PC-3 (cell line): Measurements from ENCODE around the gene PRDM11. TPM values are rescaled to one million over a fixed set of nuclear protein-coding genes. Genes with fewer than 3 reads are reported as not detected.
A peak's percentile ranks its signal among the peaks of the same experiment; 100 is the strongest.

Source experiments
- ATAC-seq: fragments of 200-7000 bp; cut with Tn5 transposase; 2 replicates; pipeline ENCODE4 v1.9.1; 2020; ENCODE audit warnings: mild to moderate bottlenecking, moderate library complexity
- BruUV-seq: library from RNA; stranded (reverse); fragments of 400-500 nt; replicated peaks from 2 replicates; lab custom pipeline; 2021; lab: Mats Ljungman, UMichigan
- CTCF ChIA-PET: fragments of 300-600 bp; sonication (Branson Sonifier 250); formaldehyde crosslinking; loops from one replicate; lab custom pipeline; 2022; ENCODE audit warnings: antibody characterized with exemption; lab: Charles Lee
- POLR2A ChIA-PET: fragments of 300-600 bp; sonication (Branson Sonifier 250); formaldehyde crosslinking; loops from one replicate; lab custom pipeline; 2022; ENCODE audit warnings: antibody characterized with exemption; ENCODE audit not compliant: unreplicated experiment; lab: Charles Lee
- DNase-seq: peaks from one replicate; pipeline ENCODE4 v3.0.0-alpha.2; 2015
- H2AFZ ChIP-seq: fragments of 300-600 bp; sonication (generic); 2 replicates; pipeline ENCODE4 v1.6.0; 2016; ENCODE audit warnings: antibody characterized with exemption, low read length
- H3F3A ChIP-seq: fragments of 300-600 bp; sonication (generic); one replicate; pipeline ENCODE4 v1.6.0; 2017; ENCODE audit warnings: antibody characterized with exemption, low read length, control low read depth, mild to moderate bottlenecking; ENCODE audit not compliant: unreplicated experiment
- H3K27ac ChIP-seq: fragments of 300-600 bp; sonication (generic); 2 replicates; pipeline ENCODE4 v1.5.1; 2016; ENCODE audit warnings: mild to moderate bottlenecking, low read length
- H3K27me3 ChIP-seq: fragments of 300-600 bp; sonication (generic); 2 replicates; pipeline ENCODE4 v1.6.1; 2016; ENCODE audit warnings: low read length, mixed read lengths
- H3K36me3 ChIP-seq: fragments of 300-600 bp; sonication (generic); 2 replicates; pipeline ENCODE4 v1.6.1; 2016; ENCODE audit warnings: low read depth, mixed run types, low read length, mixed read lengths
- H3K4me1 ChIP-seq: fragments of 300-600 bp; sonication (generic); 2 replicates; pipeline ENCODE4 v1.5.1; 2016; ENCODE audit warnings: low read length; ENCODE audit not compliant: insufficient read depth
- H3K4me2 ChIP-seq: fragments of 300-600 bp; sonication (generic); 2 replicates; pipeline ENCODE4 v1.6.0; 2016; ENCODE audit warnings: low read length
- H3K4me3 ChIP-seq: fragments of 300-600 bp; sonication (generic); 2 replicates; pipeline ENCODE4 v1.5.1; 2016; ENCODE audit warnings: mild to moderate bottlenecking, low read length, mixed read lengths
- H3K79me2 ChIP-seq: fragments of 300-600 bp; sonication (generic); 2 replicates; pipeline ENCODE4 v1.6.1; 2017; ENCODE audit warnings: low read length, mixed read lengths
- H3K9ac ChIP-seq: fragments of 300-600 bp; sonication (generic); 2 replicates; pipeline ENCODE4 v1.6.0; 2016; ENCODE audit warnings: mild to moderate bottlenecking, low read length
- H3K9me2 ChIP-seq: fragments of 300-600 bp; sonication (generic); replicated peaks from 2 replicates; pipeline ENCODE4 v1.6.1; 2016; ENCODE audit warnings: mixed run types, low read length, mixed read lengths
- H3K9me3 ChIP-seq: fragments of 300-600 bp; sonication (generic); 2 replicates; pipeline ENCODE4 v1.6.1; 2016; ENCODE audit warnings: low read length, mixed read lengths
- H4K20me1 ChIP-seq: fragments of 300-600 bp; sonication (generic); 2 replicates; pipeline ENCODE4 v1.6.1; 2016; ENCODE audit warnings: low read length, mixed read lengths
- EZH2 ChIP-seq: fragments of 300-600 bp; sonication (generic); IDR thresholded peaks from one replicate; pipeline ENCODE4 v1.6.1; 2017; ENCODE audit warnings: antibody characterized with exemption, mild to moderate bottlenecking, low read length; ENCODE audit not compliant: unreplicated experiment
- EZH2phosphoT487 ChIP-seq: fragments of 300-600 bp; sonication (generic); IDR thresholded peaks from 2 replicates; pipeline ENCODE4 v1.6.1; 2018; ENCODE audit warnings: mild to moderate bottlenecking, antibody characterized with exemption, low read length, borderline replicate concordance
- intact Hi-C: fragments of 100-400 bp; cut with micrococcal nuclease; formaldehyde crosslinking; loops from 2 replicates; pipeline ENCODE4 v1.9.0; 2023
- total RNA-seq: library from RNA; depleted of rRNA; stranded (reverse); fragments of >200 nt; gene quantifications from 2 replicates; pipeline ENCODE4 v1.2.3, GENCODE V29; 2014
- TF ChIP-seq, protein P1 (sequence below): fragments of 300-600 bp; sonication (generic); conservative IDR thresholded peaks from 2 replicates; pipeline ENCODE4 v1.5.1; 2017; ENCODE audit warnings: antibody characterized with exemption, low read depth, mild to moderate bottlenecking, low read length

The PRDM11 gene
- total RNA-seq, 1 experiment from 2014 or later = 5.0 TPM

DNA sequence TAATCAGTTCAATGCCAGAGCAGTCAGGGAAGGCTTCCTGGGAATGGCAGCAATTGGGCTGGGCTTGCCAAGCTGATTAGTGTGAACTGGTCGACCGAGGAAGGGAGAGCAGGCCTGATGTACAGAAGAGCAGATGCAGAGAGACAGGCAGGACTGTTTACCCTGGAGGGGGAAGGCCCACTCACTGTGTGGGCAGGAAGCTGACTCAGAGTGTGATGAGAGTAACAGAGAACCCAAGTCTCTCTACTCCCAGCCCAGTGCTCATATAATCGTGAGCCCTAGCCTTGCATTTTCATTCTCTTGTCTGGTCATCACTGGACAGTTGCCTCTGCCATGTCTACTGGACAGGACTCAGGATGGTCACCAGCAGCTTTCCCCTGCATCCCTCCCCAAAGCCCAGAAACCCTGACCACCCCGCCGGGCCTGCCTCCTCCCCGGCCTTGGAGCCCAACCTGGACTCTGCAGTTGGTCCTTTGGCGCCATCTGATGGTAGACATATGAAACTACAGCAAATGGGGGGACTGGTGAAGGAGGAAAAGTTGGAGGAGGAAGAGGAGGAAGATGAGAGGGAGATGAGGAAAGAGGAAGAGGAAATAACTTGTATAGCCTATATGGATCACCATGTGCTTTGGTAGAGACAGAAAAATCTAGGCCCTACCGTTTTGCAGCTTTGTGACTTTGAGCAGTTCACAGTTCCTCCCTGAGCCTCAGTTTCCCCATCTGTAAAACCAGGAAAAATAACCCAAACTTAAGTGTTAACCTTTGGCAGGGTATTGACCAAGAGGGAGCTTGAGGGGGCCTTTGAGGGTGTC lies 43.4 kb upstream of the PRDM11 start:
- Histone ChIP-seq H3K79me2 (no peaks in the 10 kb centered on the region), H3K9ac (no peak overlapping the region), H3K9me2 (no peaks in the 10 kb centered on the region), H3K9me3 (no peaks in the 10 kb centered on the region), H3K4me1 (peaks cover 6% of the 10 kb centered on the region), H4K20me1 (no peaks in the 10 kb centered on the region), H3K4me3 (peak overlapping the region; percentile 49), H3K36me3 (no peaks in the 10 kb centered on the region), H3K4me2 (peak overlapping the region; percentile 70), H3K27ac (no peak overlapping the region), H3K27me3 (peaks cover 12% of the 10 kb centered on the region; the same call in 1 of the 2 replicates), H3F3A (no peaks in the 10 kb centered on the region), H2AFZ (peak overlapping the region; percentile 35; the same call in 1 of the 2 replicates)
- peak; percentile 95 for ATAC-seq
- TF ChIP-seq EZH2 = no peak
- TF ChIP-seq EZH2phosphoT487 = no peak
- TF ChIP-seq, protein P1, sequence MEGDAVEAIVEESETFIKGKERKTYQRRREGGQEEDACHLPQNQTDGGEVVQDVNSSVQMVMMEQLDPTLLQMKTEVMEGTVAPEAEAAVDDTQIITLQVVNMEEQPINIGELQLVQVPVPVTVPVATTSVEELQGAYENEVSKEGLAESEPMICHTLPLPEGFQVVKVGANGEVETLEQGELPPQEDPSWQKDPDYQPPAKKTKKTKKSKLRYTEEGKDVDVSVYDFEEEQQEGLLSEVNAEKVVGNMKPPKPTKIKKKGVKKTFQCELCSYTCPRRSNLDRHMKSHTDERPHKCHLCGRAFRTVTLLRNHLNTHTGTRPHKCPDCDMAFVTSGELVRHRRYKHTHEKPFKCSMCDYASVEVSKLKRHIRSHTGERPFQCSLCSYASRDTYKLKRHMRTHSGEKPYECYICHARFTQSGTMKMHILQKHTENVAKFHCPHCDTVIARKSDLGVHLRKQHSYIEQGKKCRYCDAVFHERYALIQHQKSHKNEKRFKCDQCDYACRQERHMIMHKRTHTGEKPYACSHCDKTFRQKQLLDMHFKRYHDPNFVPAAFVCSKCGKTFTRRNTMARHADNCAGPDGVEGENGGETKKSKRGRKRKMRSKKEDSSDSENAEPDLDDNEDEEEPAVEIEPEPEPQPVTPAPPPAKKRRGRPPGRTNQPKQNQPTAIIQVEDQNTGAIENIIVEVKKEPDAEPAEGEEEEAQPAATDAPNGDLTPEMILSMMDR = peak; percentile 98
- ChIA-PET POLR2A (no interaction called here), CTCF (interaction anchor here (0.8 to 5.0 kb wide), 6 partner anchors 105 to 241 kb away, joined by 3 to 58 read pairs (median 4); no protein-coding TSS in a partner anchor)
- DNase-seq = peak; percentile 84
- no TSS peak for BruUV-seq
- intact Hi-C loops = loop anchor here (1.0 to 5.0 kb wide), 3 partner anchors 56 to 167 kb away; no protein-coding TSS in a partner anchor

- Histone ChIP-seq H3K79me2 (no peaks in the 10 kb centered on the region), H2AFZ (no peak overlapping the region), H3K9me3 (no peaks in the 10 kb centered on the region), H3K27ac (no peak overlapping the region), H3K4me1 (peaks cover 6% of the 10 kb centered on the region), H3K9ac (no peak overlapping the region), H3K4me3 (no peak overlapping the region), H3K27me3 (peaks cover 12% of the 10 kb centered on the region; the same call in 1 of the 2 replicates), H4K20me1 (no peaks in the 10 kb centered on the region), H3K9me2 (no peaks in the 10 kb centered on the region), H3K4me2 (no peak overlapping the region), H3F3A (no peaks in the 10 kb centered on the region), H3K36me3 (no peaks in the 10 kb centered on the region)
- POLR2A ChIA-PET = no interaction called here
- CTCF ChIA-PET = interaction anchor here (0.6 to 5.0 kb wide), 4 partner anchors 12 to 178 kb away, joined by 3 to 58 read pairs (median 4); no protein-coding TSS in a partner anchor
- DNase-seq = no peak
- TF ChIP-seq EZH2 = no peak
- TF ChIP-seq, protein P1 = no peak
- TF ChIP-seq EZH2phosphoT487 = no peak
- intact Hi-C loops = loop anchor here (5.0 kb wide), 1 partner anchor 57 kb away; no protein-coding TSS in a partner anchor
- BruUV-seq = no TSS peak
- ATAC-seq = no peak
These were observed 42.2 kb upstream of the PRDM11 start for GRCh38 chr11:45104006-45104789.
